Aorta (tissue), 5 donors: ENCODE data around the gene HTRA3. TPM values are rescaled to one million over a fixed set of nuclear protein-coding genes. Genes with fewer than 3 reads are reported as not detected.
"Not testable (repeated sequence)": the region's sequence is repeated elsewhere in the genome, so short reads cannot be mapped to it uniquely, and the experiment has no call there.

Experiments
- ATAC-seq: fragments of 200-7000 bp; cut with Tn5 transposase; one replicate; pipeline ENCODE4 v1.9.1; 2022; ENCODE audit warnings: moderate library complexity; ENCODE audit not compliant: low FRiP score
- DNase-seq, 2 donors: peaks; one replicate each; pipeline ENCODE4 v3.0.0-alpha.2; 2020
- H3K27ac ChIP-seq, 2 donors: one replicate each; pipeline ENCODE4 v1.5.1; 2013; ENCODE audit warnings: low read length in 2 of 2, mild to moderate bottlenecking in 2 of 2, moderate library complexity in 2 of 2, control low read depth in 1 of 2, inconsistent platforms in 1 of 2, low read depth in 1 of 2
- H3K27me3 ChIP-seq, 2 donors: one replicate each; pipeline ENCODE4 v1.6.1; 2013; ENCODE audit warnings: control low read depth in 1 of 2, low read length in 1 of 2, mild to moderate bottlenecking in 1 of 2, moderate library complexity in 1 of 2; ENCODE audit not compliant: insufficient read depth in 2 of 2, control insufficient read depth in 1 of 2
- H3K36me3 ChIP-seq, 2 donors: one replicate each; pipeline ENCODE4 v1.6.1; 2013; ENCODE audit warnings: control low read depth in 1 of 2, low read length in 1 of 2, mild to moderate bottlenecking in 1 of 2; ENCODE audit not compliant: insufficient read depth in 2 of 2, control insufficient read depth in 1 of 2
- H3K4me1 ChIP-seq, 2 donors: one replicate each; pipeline ENCODE4 v1.6.1; 2013; ENCODE audit warnings: low read length in 2 of 2, control low read depth in 1 of 2, mild to moderate bottlenecking in 1 of 2, moderate library complexity in 1 of 2; ENCODE audit not compliant: insufficient read depth in 2 of 2, control insufficient read depth in 1 of 2
- H3K4me3 ChIP-seq, 2 donors: one replicate each; pipeline ENCODE4 v1.5.1; 2013; ENCODE audit warnings: low read length in 2 of 2, control low read depth in 1 of 2, mild to moderate bottlenecking in 1 of 2
- H3K9me3 ChIP-seq: one replicate; pipeline ENCODE4 v1.6.1; 2013; ENCODE audit warnings: mild to moderate bottlenecking, low read length; ENCODE audit not compliant: control insufficient read depth
- whole genome bisulfite sequencing, 2 donors: extraction: QIAGEN DNeasy Blood & Tissue Kit; methylation state at CpG; one replicate each; pipeline ENCODE4 v1.1.7; 2013; 5-methylcytosine and 5-hydroxymethylcytosine counted together
- intact Hi-C, 2 donors: fragments of 100-400 bp; cut with DNase I; formaldehyde crosslinking; loops; one replicate each; pipeline versions ENCODE4 v1.14.2 to v1.15.0; 2022
- polyA plus RNA-seq, 2 donors: library from polyadenylated mRNA; stranded (reverse); fragments of 200-250 nt; gene quantifications; one replicate each; pipeline ENCODE4 v1.2.3, GENCODE V29; 2013
- total RNA-seq, 2 donors: library from RNA; stranded (reverse); fragmentation: NEBNext Ultra II Directional; extraction: Animal tissue kit (Norgen Biotek cat#: 25700); gene quantifications; one replicate each; pipeline ENCODE4 v1.2.1, GENCODE V29; 2021
- donor health status: healthy with polysubstance abuse.
- donor health status: Bipolar disorder and iron deficiency.
- donor health status: DM: no; HTN: no; CAD: no.
- donor health status: DM: no; HTN: no; CAD: no.
- donor health status: DM: yes; HTN: yes; CAD: no.

HTRA3 gene
- total and polyA plus RNA-seq, 4 donors: 1.1 to 129 (median 18.5) TPM

DNA sequence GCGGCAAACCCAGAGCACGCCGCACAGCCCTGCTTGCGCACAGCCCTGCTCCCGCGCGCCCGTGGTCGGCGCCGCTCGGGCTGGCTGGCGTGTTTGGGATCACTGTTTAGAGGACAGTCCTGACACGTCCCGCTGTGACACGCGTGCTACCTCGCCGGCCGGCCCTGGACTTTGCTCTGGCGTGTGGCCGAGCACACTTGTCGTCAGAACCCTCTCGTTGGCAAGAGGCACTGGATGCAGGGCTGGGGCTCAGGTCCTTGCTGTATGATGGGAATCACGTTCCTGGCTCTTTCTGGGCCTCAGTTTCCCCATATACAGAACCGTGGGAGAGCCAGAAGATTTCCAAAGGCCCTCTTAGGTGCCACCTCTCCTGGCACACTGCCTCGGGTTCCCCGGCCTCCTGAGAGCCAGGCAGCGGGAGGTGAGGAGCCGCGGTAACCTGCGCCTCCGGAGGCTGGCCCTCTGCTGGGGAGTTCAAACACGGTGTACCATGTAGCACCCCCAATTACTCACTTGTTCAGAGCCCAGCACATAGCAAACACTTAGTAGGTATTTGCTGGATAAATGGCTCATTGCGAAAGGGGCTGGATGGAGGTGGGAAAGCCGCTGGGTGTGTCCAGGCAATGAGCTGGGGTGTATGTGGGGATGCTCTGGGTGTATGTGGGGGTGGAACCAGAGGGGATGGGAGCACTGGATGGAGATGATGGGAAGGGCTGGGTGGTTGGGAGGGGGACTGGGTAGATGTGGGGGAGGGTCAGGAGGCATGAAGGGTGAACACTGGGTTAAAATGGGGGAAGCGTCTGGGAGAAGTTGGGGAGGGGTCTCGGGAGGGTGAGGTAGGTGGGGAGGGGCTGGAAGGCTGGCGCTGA lies 76.6 kb downstream of the HTRA3 start:
- DNase-seq (peak in 1 of 2 donors; percentile 26), ATAC-seq (no peak)
- WGBS, 2 donors: 78 to 82% methylated on average over 38 to 39 of the region's 39 CpGs
- Histone ChIP-seq H3K36me3 (no peaks in the 10 kb centered on the region), H3K27ac (no peak overlapping the region), H3K9me3 (no peaks in the 10 kb centered on the region), H3K4me3 (no peak overlapping the region), H3K27me3 (no peaks in the 10 kb centered on the region), H3K4me1 (no peaks in the 10 kb centered on the region)
- intact Hi-C loops: no loop called here

DNA sequence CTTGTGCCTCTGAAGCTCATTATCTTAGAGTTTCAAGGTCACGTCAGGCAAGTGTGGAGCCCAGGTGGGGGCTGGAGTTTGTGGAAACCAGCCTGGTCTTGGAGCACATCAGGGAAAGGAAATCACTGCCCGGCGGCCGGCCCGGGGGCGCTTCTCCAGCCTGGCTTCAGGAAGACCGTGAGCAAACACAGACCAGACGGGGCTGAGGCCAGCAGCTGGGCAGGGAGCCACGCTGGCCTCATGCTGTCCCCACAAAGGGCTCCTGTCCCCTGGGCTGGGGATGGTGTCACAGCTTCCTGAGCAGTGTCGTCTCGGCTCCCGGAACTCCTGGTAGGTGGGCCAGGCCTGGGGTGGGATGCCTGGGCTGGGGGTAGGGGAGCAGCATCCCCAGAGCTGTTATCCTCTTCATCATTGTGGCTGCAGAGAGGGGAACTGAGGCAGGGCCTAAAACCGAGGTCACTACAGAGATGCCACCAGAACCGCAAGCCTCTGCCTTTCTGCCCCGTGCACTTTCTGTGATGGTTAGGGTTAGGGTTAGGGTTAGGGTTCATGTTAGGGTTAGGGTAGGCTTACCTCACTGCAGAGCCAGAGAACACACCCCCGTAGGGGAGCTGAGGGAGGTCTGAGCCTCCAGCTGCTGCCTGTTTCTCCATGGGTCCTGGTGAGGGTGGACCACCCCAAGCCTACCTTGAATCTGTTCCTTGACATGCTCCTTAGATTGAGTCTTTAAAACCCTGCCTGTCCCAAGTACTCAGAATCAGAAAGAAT lies 77.5 kb downstream of the HTRA3 start:
- no peak overlapping the region for H3K4me3 ChIP-seq
- DNase-seq (no peak), ATAC-seq (no peak)
- no peaks in the 10 kb centered on the region for H3K4me1 ChIP-seq
- H3K36me3 ChIP-seq: no peaks in the 10 kb centered on the region
- no peak overlapping the region for H3K27ac ChIP-seq
- no peaks in the 10 kb centered on the region for H3K27me3 ChIP-seq
- H3K9me3 ChIP-seq: no peaks in the 10 kb centered on the region
- 23 to 25% methylated on average over 15 to 16 of the region's 16 CpGs for WGBS, 2 donors
- intact Hi-C loops: no loop called here

DNA sequence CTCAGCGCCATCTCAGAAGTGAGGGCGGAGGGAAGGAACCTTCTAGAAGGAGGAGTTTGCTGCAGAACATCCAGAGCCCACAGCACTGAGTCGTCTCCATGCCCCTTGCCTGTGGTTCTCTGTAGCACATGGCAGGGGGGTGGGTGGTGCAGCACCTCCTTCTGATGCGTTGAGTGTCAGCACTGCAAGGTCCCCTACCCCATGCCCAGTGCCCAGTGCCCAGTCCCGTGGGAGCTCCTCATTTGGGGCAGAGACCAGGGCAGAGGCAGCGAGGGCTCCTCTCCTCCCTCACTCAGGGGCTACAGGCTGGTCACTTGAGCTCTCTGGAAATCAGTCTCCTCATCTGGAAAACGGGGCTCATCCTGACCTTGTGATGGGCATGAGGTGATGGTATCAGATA lies 78.1 kb downstream of the HTRA3 start:
- Histone ChIP-seq H3K27ac (no peak overlapping the region), H3K4me1 (no peaks in the 10 kb centered on the region), H3K9me3 (no peaks in the 10 kb centered on the region), H3K27me3 (no peaks in the 10 kb centered on the region), H3K36me3 (no peaks in the 10 kb centered on the region), H3K4me3 (no peak overlapping the region)
- ATAC-seq (no peak), DNase-seq (no peak)
- intact Hi-C loops: no loop called here
- WGBS, 2 donors: 81 to 90% methylated on average over 7 of the region's 7 CpGs

DNA sequence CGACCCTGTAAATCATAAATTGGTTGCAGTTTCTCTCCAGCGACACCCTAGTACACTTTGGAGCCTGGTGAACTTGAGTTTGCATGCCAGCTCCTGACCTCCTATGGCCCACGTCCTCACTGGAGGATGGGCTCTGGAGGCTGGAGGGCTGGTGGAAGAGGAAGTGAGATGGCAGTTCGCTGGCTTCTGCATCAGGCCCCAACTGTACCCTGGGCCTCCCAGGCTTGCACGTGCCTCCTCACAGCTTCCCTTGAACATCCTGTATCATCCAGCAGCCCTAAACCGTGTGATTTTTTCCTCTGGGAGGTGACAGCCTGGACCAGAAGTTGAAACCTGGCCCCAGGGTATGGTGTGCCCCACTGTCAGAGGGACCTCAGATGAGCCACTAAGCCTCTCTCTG lies 78.5 kb downstream of the HTRA3 start:
- H3K27ac ChIP-seq: no peak overlapping the region
- H3K36me3 ChIP-seq: no peaks in the 10 kb centered on the region
- H3K27me3 ChIP-seq: no peaks in the 10 kb centered on the region
- no peak for DNase-seq
- WGBS, 2 donors: 77 to 79% methylated on average over 6 of the region's 6 CpGs
- no peak for ATAC-seq
- no peaks in the 10 kb centered on the region for H3K9me3 ChIP-seq
- intact Hi-C loops: no loop called here
- H3K4me3 ChIP-seq: no peak overlapping the region
- no peaks in the 10 kb centered on the region for H3K4me1 ChIP-seq

DNA sequence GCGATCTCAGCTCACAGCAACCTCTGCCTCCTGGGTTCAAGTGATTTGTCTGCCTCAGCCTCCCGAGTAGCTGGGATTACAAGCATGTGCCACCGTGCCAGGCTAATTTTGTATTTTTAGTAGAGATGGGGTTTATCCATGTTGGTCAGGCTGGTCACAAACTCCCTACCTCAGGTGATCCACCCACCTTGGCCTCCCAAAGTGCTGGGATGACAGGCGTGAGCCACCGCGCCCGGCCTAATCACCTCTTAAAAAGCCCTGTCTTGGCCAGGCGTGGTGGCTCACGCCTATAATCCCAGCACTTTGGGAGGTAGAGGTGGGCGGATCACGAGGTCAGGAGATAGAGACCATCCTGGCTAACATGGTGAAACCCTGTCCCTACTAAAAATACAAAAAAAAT lies 79.7 kb downstream of the HTRA3 start:
- H3K27me3 ChIP-seq, H3K4me1 ChIP-seq, DNase-seq, ATAC-seq, intact Hi-C loops, H3K36me3 ChIP-seq, H3K9me3 ChIP-seq, H3K4me3 ChIP-seq, H3K27ac ChIP-seq: not testable (repeated sequence)
- WGBS, 2 donors: 91 to 93% methylated on average over 11 of the region's 11 CpGs

DNA sequence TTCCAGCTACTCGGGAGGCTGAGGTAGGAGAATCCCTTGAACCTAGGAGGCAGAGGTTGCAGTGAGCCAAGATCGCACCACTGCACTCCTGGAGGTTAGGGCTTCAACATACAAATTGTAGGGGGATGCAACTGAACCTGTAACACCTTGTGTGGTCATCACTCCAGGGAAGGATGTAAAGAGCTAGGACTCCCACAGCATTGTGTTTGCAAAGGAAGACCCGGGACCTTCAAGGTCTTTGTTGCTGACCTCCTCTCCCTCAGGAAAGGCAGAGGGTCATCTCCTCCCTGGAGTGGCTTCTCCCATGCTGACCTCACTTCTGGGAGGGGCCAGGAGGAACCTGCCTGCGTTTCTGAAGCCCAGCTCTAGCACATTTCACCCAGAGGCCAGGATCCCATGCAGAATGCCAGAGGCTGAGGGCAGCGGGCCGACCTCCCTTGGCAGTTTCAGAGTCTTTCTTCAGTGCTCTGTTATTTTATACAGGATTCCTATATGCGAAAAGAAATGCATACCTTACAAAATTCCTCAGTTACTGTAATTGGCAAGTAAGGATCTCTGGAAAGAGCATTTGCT lies 80.2 kb downstream of the HTRA3 start:
- H3K36me3 ChIP-seq: no peaks in the 10 kb centered on the region
- intact Hi-C loops: no loop called here
- H3K9me3 ChIP-seq: no peaks in the 10 kb centered on the region
- WGBS, 2 donors: 44 to 50% methylated on average over 7 of the region's 7 CpGs
- ATAC-seq: no peak
- no peaks in the 10 kb centered on the region for H3K4me1 ChIP-seq
- no peak for DNase-seq
- no peak overlapping the region for H3K4me3 ChIP-seq
- no peaks in the 10 kb centered on the region for H3K27me3 ChIP-seq
- H3K27ac ChIP-seq: no peak overlapping the region

DNA sequence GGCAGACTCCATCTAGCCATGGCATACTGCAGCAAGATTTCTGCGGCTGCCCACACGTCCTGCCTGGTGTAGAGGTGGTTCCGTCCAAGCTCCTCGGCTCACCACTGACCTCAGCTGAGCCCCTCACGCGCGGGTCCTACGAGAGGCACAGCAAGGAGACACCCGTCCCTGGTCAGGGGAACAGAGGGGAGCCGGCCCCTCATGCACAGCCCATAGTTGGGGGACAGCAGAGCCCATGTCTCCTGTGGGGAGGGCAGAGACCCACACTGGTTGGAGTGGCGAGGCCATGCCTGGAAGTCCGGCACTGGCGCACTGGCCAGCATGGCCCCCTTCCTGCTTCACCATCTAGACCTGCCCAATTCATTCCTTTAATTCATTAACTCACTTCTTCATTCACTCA lies 80.8 kb downstream of the HTRA3 start:
- DNase-seq (no peak), ATAC-seq (no peak)
- Histone ChIP-seq H3K27ac (no peak overlapping the region), H3K9me3 (no peaks in the 10 kb centered on the region), H3K27me3 (no peaks in the 10 kb centered on the region), H3K36me3 (no peaks in the 10 kb centered on the region), H3K4me3 (no peak overlapping the region), H3K4me1 (no peaks in the 10 kb centered on the region)
- WGBS, 2 donors: 52 to 54% methylated on average over 13 of the region's 13 CpGs
- intact Hi-C loops: no loop called here

DNA sequence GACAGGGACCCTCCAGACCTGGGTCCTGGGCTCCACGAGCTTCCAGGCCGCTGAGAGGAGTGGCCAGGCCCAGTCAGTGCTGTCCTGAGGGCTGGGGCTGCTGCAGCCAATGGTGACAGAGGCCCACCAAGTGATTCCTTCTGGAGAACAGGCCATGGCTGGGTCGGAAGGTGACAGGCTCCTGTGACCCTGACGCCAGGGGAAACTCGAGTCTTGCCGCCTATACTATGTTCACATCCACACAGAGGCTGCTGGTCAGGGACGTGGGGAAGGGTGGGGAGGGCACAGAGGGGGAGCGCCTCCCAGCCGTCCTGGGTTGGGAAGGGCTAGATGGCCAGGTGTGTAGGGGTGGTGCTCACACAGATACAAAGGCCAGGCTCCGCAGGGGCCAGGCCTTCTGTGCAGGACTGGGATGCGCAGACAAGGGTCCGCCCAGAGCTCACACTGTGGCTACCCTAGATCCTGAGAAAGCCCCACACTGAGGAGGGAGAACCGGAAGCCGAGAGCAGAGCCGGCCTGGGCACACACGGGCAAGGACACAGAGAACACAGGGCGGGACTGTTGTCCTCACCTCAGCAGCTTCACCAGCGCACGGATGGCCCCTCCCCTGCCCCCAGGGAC lies 81.4 kb downstream of the HTRA3 start:
- Histone ChIP-seq H3K4me3 (no peak overlapping the region), H3K4me1 (no peaks in the 10 kb centered on the region), H3K9me3 (no peaks in the 10 kb centered on the region), H3K36me3 (no peaks in the 10 kb centered on the region), H3K27ac (no peak overlapping the region), H3K27me3 (no peaks in the 10 kb centered on the region)
- ATAC-seq (no peak), DNase-seq (no peak)
- 86 to 87% methylated on average over 19 of the region's 19 CpGs for WGBS, 2 donors
- intact Hi-C loops: no loop called here
